ENCODE results near the gene NR6A1.

The NR6A1 gene

DNA sequence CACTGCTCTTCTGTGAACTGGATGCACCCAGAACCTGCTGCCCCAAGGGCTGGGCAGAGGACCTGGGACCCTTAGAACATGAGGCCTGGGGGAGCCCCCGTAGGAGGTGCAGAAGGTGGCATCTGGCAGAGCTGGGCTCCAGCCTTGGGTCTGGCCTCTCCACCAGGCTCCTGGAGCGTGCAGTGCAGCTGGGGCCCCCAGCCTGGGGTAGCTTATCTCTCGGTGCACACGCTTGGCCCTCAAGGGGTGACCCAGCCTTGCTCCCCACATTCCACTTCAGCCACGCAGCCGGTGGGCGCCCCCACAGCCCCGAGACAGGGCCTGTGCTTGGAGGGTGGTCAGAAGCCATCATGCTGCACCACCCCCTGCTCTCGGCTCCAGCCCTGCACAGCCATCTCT is 258.3 kb downstream of the NR6A1 start:
- Histone ChIP-seq H3K9me3 (ENCODE audit: low read depth, low read length) (no peaks in the 10 kb centered on the region), H3K9ac (ENCODE audit: insufficient read length) (no peak overlapping the region), H3K27ac (no peak overlapping the region), H3K4me3 (no peak overlapping the region), H3K36me3 (ENCODE audit: insufficient read depth, low read length) (no peaks in the 10 kb centered on the region)
- TF ChIP-seq FOXP2 (optimal IDR thresholded peaks at IDR 0.05; ENCODE audit: control extremely low read depth, extremely low read length, insufficient read depth) = no peak
- no peak for TF ChIP-seq EZH2 (IDR thresholded peaks at IDR 0.05)
- TF ChIP-seq POLR2AphosphoS5 (IDR thresholded peaks at IDR 0.05; ENCODE audit: borderline replicate concordance, low read depth, low read length) = no peak
- no peak for DNase-seq (ENCODE audit: low read depth, low spot score)

DNA sequence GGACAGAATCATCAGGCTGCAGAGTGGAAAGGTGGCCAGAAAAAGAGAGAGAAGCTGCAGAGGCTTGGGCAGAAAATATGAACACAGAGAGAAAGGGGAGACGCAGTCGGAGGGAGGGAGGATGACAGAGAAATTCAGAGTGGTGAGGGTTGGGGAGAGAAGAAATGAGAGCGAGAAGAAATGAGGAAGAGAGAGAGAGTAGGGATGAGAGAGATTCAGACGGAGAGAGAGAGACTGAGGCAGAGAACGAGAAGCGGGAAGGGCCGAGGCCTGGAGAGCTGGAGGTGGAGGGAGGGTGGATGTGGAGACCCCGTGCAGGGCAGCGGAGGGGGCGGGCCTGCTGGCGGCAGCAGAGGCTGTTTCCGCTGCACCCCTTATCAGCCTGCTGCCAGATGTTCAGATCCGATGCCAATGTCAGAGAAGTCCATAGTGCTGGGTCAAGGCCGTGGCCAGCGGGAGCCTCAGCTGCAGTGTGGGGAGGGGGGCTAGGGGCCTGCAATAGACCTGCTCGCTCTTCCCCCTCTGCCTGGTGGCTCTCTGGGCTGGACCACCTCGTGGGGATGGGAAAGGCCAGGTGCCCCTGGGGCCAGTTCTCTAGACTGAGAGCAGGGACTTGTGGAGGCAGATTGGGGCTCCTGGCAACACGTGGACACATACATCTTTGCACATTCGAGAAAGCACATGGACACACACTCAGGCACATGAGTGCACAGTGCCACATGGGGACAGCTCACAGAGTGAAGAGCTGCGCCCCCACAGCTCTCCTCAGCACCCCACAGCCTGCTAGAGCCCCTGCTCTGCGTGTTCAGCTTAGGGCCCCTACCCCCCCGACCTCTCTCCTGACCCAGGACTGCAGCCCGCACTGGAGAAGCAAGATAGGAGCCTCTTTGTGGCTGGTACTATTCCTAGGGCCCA is 259.0 kb downstream of the NR6A1 start:
- DNase-seq (ENCODE audit: low read depth, low spot score) = no peak
- Histone ChIP-seq H3K36me3 (ENCODE audit: insufficient read depth, low read length) (no peaks in the 10 kb centered on the region), H3K9ac (ENCODE audit: insufficient read length) (no peak overlapping the region), H3K9me3 (ENCODE audit: low read depth, low read length) (no peaks in the 10 kb centered on the region), H3K27ac (no peak overlapping the region), H3K4me3 (no peak overlapping the region)
- TF ChIP-seq POLR2AphosphoS5 (IDR thresholded peaks at IDR 0.05; ENCODE audit: borderline replicate concordance, low read depth, low read length) (no peak), EZH2 (IDR thresholded peaks at IDR 0.05) (no peak), FOXP2 (optimal IDR thresholded peaks at IDR 0.05; ENCODE audit: control extremely low read depth, extremely low read length, insufficient read depth) (no peak)

DNA sequence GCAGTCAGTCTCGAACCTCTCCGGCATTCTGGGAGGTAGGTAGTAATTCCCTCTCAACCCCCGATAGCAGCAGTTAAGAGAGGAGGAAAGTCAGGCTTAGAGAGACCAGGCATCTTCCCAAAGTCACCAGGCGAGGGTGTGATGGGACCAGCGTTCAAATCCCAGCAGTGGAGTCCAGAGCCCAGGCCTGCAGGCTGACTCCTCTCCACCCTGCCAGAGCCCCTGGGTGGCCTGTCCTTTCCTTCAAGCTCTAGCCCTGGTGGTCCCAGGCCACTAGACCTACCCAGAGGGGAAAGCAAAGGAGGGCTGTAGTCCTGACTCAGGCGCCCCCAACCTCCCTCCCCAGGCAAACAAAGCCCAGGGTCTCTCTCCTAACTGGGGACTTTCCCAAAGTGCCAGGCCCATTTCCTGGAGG is 259.7 kb downstream of the NR6A1 start:
- Histone ChIP-seq H3K9me3 (ENCODE audit: low read depth, low read length) (no peaks in the 10 kb centered on the region), H3K36me3 (ENCODE audit: insufficient read depth, low read length) (no peaks in the 10 kb centered on the region), H3K9ac (ENCODE audit: insufficient read length) (no peak overlapping the region), H3K27ac (no peak overlapping the region), H3K4me3 (no peak overlapping the region)
- TF ChIP-seq FOXP2 (optimal IDR thresholded peaks at IDR 0.05; ENCODE audit: control extremely low read depth, extremely low read length, insufficient read depth) = no peak
- DNase-seq (ENCODE audit: low read depth, low spot score) = no peak

DNA sequence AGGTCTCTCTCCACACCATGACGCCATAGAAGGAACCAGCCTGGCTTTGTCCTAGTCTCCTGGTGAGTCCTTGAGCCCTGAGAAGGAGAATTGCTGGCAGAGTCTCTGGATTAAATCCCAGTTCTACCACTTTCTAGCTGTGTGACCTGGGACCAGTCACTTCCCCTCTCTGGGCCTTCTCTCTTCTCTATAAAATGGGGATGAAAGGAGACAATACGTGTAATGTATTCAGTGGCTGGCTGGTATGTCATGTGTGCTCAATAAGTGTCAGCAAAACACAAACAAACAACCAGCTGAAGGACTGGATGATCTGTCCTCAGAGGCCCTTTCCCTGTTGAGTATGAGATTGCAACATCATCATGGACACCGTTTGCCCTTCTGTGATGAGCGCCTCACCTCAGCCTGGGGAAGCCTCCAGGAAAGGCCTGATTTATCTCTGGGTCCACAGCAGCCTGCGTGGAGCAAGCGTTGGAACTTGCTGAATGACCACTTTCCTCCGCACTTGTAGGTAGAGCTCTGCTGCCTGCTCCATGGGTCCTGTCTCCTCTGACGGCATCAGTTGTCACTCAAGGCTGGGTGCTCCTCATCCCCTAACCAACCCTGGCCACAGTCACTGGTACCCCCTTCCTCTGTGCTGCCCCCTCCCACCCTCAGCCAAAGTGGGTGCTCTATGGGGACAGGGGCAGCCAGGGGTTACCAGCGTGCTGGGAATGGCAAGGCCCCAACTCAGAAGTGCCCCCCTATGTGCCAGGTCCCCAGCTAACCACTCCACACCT is 260.3 kb downstream of the NR6A1 start:
- Histone ChIP-seq H3K4me3 (no peak overlapping the region), H3K27ac (no peak overlapping the region), H3K9ac (ENCODE audit: insufficient read length) (no peak overlapping the region), H3K9me3 (ENCODE audit: low read depth, low read length) (no peaks in the 10 kb centered on the region), H3K36me3 (ENCODE audit: insufficient read depth, low read length) (no peaks in the 10 kb centered on the region)
- no peak for TF ChIP-seq FOXP2 (optimal IDR thresholded peaks at IDR 0.05; ENCODE audit: control extremely low read depth, extremely low read length, insufficient read depth)
- no peak for TF ChIP-seq EZH2 (IDR thresholded peaks at IDR 0.05)
- no peak for TF ChIP-seq POLR2AphosphoS5 (IDR thresholded peaks at IDR 0.05; ENCODE audit: borderline replicate concordance, low read depth, low read length)
- no peak for DNase-seq (ENCODE audit: low read depth, low spot score)

DNA sequence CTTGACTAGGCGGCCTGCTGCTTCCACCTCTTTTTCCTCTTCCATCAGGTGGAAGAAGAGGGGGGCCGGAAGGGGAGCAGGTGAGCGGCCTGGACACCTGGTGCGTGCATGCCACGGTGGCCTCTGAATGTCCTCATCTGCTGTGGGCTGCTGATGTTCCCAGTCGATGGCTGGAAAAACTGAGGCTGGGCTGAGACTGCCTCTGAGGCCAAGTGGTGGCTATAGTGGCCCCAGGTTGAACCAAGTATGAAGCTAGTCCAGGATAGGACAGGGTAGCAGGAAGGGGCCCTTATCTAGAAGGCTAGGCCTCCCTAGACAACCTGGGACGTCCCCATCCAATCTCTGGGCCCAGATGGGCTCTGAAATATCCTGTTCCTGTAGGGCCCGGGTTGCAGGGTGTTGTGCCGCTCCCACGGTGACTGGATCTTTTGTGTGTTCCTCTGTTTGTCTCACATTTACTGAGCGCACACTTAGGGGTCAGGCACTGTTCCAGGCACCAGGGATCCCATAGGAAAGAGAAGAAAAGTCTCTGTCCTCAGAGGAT is 263.2 kb downstream of the NR6A1 start:
- no peak for TF ChIP-seq EZH2 (IDR thresholded peaks at IDR 0.05)
- no peak for TF ChIP-seq POLR2AphosphoS5 (IDR thresholded peaks at IDR 0.05; ENCODE audit: borderline replicate concordance, low read depth, low read length)
- DNase-seq (ENCODE audit: low read depth, low spot score) = no peak

DNA sequence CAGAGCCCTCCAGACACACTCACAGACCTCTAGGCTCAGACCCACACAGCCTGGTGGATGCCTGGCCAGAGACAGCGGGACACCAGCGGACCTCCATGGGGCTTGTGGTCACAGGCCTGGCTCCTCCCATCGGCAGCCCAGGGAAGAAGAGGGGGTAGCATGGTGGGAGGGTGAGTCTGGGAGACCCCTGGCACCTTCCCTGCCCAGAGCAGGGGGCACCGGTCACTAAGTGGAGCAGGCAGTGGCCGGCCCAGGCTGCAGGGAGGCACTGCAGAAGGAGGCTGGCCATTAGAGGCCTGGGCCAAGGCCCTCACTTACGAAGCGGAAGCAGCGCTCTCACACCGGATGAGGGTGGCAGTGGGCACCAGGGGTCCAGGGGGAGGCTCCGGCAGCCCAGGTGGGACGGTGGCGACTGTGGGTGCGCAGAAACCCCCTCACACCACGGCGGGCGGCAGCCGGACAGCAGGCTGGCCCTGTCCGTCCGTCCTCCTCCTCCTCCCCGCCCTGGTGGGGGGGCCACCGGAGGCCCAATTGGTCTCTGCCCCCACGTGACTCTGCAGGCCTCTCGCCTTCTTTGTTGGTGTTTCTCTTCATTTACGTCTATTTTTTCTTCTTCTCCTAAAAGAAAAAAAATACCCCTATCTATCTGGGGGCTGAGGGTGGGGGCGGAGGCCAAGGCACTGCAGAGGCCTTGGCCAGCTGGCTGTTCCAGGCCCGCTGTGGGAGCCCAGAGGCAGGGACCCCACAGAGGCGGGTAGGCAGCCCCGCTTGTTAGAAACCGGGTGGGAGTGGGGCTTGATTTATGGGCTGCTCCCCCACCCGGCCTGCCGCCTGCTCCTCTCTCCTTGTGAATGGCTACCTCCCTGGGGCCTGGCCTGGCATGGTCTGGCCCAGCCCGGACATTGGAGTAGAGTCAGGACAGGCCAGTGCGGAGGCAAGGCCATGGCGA is 263.9 kb downstream of the NR6A1 start, which contains the start of gene NR5A1:
NR5A1 (minus strand) TSS at position 469 of the 949 bp plus-strand sequence. CDS start 4,004 bp downstream, outside the sequence.
- H3K9me3 ChIP-seq (ENCODE audit: low read depth, low read length) = no peaks in the 10 kb centered on the region

More for the DNA sequence above, 263.2 kb downstream of the NR6A1 start:
- H3K9me3 ChIP-seq (ENCODE audit: low read depth, low read length) = no peaks in the 10 kb centered on the region
- no peak overlapping the region for H3K4me3 ChIP-seq
- H3K9ac ChIP-seq (ENCODE audit: insufficient read length) = no peak overlapping the region
- H3K36me3 ChIP-seq (ENCODE audit: insufficient read depth, low read length) = no peaks in the 10 kb centered on the region
- H3K27ac ChIP-seq = no peak overlapping the region

DNA sequence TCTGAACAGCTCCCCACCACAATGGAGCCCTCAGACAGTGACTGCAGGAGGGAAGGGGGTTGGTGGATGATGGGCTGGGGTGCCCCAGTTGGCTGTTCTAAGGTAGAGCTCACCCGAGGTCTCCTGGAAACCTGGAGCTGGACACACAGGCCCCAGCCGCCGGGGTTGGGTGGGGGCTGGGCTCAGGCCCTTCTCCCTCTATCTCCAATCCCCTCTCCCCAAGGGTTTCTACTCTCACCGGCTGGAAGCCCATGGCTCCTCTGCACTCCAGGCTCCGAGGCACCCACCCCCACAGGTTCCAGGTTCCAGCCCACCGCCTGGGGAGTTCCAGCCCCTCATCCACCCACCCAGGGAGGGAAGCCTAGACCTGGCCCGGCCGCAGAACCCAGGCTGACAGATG is 264.7 kb downstream of the NR6A1 start:
- H3K4me3 ChIP-seq = no peak overlapping the region
- H3K27ac ChIP-seq = no peak overlapping the region
- H3K9me3 ChIP-seq (ENCODE audit: low read depth, low read length) = no peaks in the 10 kb centered on the region
- no peak for DNase-seq (ENCODE audit: low read depth, low spot score)
- H3K9ac ChIP-seq (ENCODE audit: insufficient read length) = no peak overlapping the region
- TF ChIP-seq FOXP2 (optimal IDR thresholded peaks at IDR 0.05; ENCODE audit: control extremely low read depth, extremely low read length, insufficient read depth) (no peak), POLR2AphosphoS5 (IDR thresholded peaks at IDR 0.05; ENCODE audit: borderline replicate concordance, low read depth, low read length) (no peak), EZH2 (IDR thresholded peaks at IDR 0.05) (no peak)
- no peaks in the 10 kb centered on the region for H3K36me3 ChIP-seq (ENCODE audit: insufficient read depth, low read length)

More for the DNA sequence above, 263.9 kb downstream of the NR6A1 start, which contains the start of gene NR5A1:
- Histone ChIP-seq H3K9ac (ENCODE audit: insufficient read length) (no peak within 1 kb of the TSS), H3K27ac (no peak within 1 kb of the TSS), H3K36me3 (ENCODE audit: insufficient read depth, low read length) (no peaks in the 10 kb centered on the region), H3K4me3 (no peak within 1 kb of the TSS)
- DNase-seq (ENCODE audit: low read depth, low spot score) = no peak
- no peak for TF ChIP-seq POLR2AphosphoS5 (IDR thresholded peaks at IDR 0.05; ENCODE audit: borderline replicate concordance, low read depth, low read length)
- TF ChIP-seq EZH2 (IDR thresholded peaks at IDR 0.05) = no peak
- TF ChIP-seq FOXP2 (optimal IDR thresholded peaks at IDR 0.05; ENCODE audit: control extremely low read depth, extremely low read length, insufficient read depth) = no peak
